Coronary artery (tissue), 2 donors: ENCODE measurements around the gene EP300.
A peak's percentile ranks its signal among the peaks of the same experiment; 100 is the strongest.

ENCODE experiments used
- DNase-seq: peaks from one replicate; pipeline ENCODE4 v3.0.0-alpha.2; 2017; ENCODE audit warnings: low spot score
- H3K27ac ChIP-seq, 2 donors: fragments of 200-600 bp; sonication (generic); one replicate each; pipeline ENCODE4 v1.5.1; 2016 to 2019
- H3K4me3 ChIP-seq: fragments of 200-600 bp; sonication (generic); 2 replicates; pipeline ENCODE4 v1.5.1; 2016; ENCODE audit warnings: mild to moderate bottlenecking, moderate library complexity
- CTCF ChIP-seq: fragments of 200-600 bp; sonication (generic); IDR thresholded peaks from one replicate; pipeline ENCODE4 v1.5.1; 2019; ENCODE audit warnings: antibody characterized with exemption

The EP300 gene

GRCh38 chr22:41198027-41198580 lies 105.7 kb downstream of the EP300 start:
- H3K27ac ChIP-seq = peak overlapping the region in 1 of 2 donors; percentile 29
- DNase-seq = no peak
- no peak for TF ChIP-seq CTCF
- H3K4me3 ChIP-seq = peak overlapping the region; percentile 90

- TF ChIP-seq CTCF = no peak
- Histone ChIP-seq H3K27ac (no peak overlapping the region), H3K4me3 (no peak overlapping the region)
- DNase-seq = no peak
Observed at GRCh38 chr22:41201141-41201540, 108.7 kb downstream of the EP300 start.

DNA sequence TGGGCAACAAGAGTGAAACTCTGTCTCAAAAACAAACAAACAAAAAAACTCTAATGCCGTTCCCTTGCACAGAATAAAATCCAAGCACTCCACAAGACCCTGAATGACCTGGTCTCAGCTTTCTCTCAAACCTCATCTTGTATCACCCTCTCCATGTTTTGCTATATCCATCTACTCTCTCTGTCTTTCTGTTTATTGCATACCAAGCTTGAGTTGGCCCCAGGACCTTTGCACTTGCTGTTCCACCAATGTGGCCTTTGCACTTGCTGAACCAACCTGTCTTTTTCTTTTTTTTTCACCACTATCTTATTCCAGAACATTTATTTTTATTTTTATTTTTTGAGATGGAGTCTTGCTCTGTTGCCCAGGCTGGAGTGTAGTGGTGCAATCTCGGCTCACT lies 110.7 kb downstream of the EP300 start:
- H3K4me3 ChIP-seq = no peak overlapping the region
- DNase-seq = no peak
- no peak for TF ChIP-seq CTCF
- H3K27ac ChIP-seq = no peak overlapping the region

DNA sequence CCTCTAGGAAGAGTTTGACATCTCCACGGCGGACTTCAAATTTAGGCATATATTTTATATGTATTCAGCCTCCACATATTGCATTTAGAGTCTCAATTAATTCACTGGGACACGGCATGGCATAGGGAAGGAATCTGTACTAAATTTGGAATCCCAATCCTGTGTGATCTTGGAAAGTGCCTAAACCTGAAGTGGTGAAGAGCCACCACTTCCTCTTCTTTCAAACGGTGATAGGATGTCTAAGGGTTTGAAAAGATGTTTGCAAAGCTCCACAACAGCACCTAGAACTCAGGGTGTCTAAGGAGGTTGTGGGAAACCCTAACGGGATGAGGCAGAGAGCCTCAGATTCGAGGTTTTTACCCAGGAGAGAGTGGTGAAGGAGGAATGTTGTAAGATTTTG lies 111.7 kb downstream of the EP300 start:
- TF ChIP-seq CTCF = no peak
- DNase-seq = no peak
- Histone ChIP-seq H3K4me3 (no peak overlapping the region), H3K27ac (no peak overlapping the region)

- Histone ChIP-seq H3K27ac (peak within 1 kb of the TSS; percentile 50 to 67), H3K4me3 (peak within 1 kb of the TSS; percentile 74)
- peak; percentile 98 for DNase-seq
- TF ChIP-seq CTCF = no peak
Observed at GRCh38 chr22:41204992-41205900, 112.9 kb downstream of the EP300 start, which contains the start of gene L3MBTL2. L3MBTL2 (plus strand) TSS chr22:41205312; CDS start chr22:41205363, 51 bp downstream.

DNA sequence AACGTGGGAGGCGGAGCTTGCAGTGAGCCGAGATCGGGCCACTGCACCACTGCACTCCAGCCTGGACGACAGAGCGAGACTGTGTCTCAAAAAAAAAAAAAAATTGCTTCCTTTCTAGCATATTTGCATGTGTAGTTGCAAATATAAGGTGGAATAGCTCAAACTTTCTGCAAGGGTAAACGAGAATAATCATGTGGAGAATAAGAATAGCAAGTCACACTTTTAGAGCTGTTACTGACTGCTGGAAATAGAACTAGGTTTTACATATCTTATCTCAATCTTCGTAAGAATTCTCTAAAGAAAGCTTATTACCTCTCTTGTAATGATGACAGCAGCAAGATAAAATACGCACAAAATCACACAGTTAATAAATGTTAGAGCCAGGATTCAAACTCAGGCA lies 114.3 kb downstream of the EP300 start:
- no peak for TF ChIP-seq CTCF
- H3K4me3 ChIP-seq = no peak overlapping the region
- DNase-seq = no peak
- no peak overlapping the region for H3K27ac ChIP-seq

DNA sequence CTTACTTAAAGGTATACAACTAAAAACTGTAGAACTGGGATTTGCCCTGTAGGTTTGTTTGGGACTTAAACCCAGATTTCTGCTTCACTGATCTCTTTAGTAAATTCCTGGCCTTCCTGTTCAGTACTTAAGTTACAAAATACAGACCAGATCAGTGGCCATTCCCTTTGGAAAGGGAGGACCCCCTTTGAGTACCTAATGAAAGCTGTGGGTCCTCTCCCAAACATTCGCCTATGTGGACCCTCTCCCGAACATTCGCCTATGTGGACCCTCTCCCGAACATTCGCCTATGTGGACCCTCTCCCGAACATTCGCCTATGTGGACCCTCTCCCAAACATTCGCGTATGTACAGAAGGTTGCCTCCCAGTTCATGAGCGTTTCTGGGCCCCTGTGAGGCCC lies 123.0 kb downstream of the EP300 start:
- TF ChIP-seq CTCF = no peak
- Histone ChIP-seq H3K4me3 (no peak overlapping the region), H3K27ac (no peak overlapping the region)
- DNase-seq = no peak
